ENCODE results near the gene MSH4.
"Not testable (repeated sequence)": the region's sequence is repeated elsewhere in the genome, so short reads cannot be mapped to it uniquely, and the experiment has no call there.

The MSH4 gene

GRCh38 chr1:75796376-75797272, at the start of gene MSH4:
MSH4 (plus strand) TSS chr1:75796882; CDS start chr1:75796986, 104 bp downstream.
- no peak for DNase-seq (ENCODE audit: low read depth)

DNA sequence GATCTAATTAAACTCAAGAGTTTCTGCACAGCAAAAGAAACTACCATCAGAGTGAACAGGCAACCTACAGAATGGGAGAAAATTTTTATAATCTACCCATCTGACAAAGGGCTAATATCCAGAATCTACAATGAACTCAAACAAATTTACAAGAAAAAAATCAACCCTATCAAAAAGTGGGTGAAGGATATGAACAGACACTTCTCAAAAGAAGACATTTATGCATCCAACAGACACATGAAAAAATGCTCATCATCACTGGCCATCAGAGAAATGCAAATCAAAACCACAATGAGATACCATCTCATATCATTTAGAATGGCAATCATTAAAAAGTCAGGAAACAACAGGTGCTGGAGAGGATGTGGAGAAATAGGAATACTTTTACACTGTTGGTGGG, 39.5 kb upstream of the MSH4 start:
- not testable (repeated sequence) for DNase-seq (ENCODE audit: low read depth)

GRCh38 chr1:75758543-75758942, 38.1 kb upstream of the MSH4 start:
- DNase-seq (ENCODE audit: low read depth), result not testable (repeated sequence)

- no peak for DNase-seq (ENCODE audit: low read depth)
Measured at GRCh38 chr1:75764057-75764655, 32.5 kb upstream of the MSH4 start.

GRCh38 chr1:75765697-75766355, 30.9 kb upstream of the MSH4 start:
- DNase-seq (ENCODE audit: low read depth), result no peak

- no peak for DNase-seq (ENCODE audit: low read depth)
Measured at GRCh38 chr1:75768016-75768415, 28.7 kb upstream of the MSH4 start.

- no peak for DNase-seq (ENCODE audit: low read depth)
Measured at GRCh38 chr1:75770761-75771160, 25.9 kb upstream of the MSH4 start.

DNA sequence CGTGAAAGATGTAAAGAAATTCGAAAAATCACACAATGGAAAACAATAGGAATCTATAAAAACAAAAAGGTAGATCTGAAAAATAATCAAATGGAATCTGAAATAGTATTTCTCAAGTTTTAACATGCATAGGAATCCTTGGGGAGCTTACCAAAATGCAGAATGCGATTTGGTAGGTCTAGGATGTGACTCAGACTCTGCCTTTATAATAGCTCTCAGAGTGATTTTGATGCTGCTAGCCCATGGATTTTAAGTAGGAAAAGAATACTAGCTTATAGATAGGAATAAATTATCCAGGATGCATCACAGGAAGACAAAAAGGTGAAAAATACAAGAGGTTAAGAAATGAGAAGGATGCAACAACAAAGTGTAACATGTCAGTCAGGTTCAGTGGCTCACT, 24.7 kb upstream of the MSH4 start:
- DNase-seq (ENCODE audit: low read depth), result no peak

DNA sequence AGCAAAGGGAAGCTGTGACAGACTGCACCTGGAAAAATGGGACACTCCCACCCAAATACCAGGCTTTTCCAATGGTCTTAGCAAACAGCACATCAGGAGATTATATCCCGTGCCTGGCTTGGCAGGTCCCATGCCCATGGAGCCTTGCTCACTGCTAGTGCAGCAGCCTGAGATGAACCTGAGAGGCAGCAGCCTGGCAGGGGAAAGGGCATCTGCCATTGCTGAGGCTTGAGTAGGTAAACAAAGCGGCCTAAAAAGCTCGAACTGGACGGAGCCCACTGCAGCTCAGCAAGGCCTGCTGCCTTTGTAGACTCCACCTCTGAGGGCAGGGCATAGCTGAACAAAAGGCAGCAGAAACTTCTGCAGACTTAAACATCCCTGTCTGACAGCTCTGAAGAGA, 18.9 kb upstream of the MSH4 start:
- DNase-seq (ENCODE audit: low read depth), result not testable (repeated sequence)

GRCh38 chr1:75778694-75779093, 18.0 kb upstream of the MSH4 start:
- not testable (repeated sequence) for DNase-seq (ENCODE audit: low read depth)

DNA sequence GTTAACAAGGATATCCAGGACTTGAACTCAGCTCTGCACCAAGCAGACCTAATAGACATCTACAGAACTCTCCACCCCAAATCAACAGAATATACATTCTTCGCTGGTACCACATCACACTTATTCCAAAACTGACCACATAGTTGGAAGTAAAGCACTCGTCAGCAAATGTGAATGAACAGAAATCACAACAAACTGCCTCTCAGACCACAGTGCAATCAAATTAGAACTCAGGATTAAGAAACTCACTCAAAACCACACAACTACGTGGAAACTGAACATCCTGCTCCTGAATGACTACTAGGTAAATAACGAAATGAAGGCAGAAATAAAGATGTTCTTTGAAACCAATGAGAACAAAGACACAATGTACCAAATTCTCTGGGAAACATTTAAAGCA, 16.5 kb upstream of the MSH4 start:
- not testable (repeated sequence) for DNase-seq (ENCODE audit: low read depth)

- DNase-seq (ENCODE audit: low read depth), result not testable (repeated sequence)
Measured at GRCh38 chr1:75783920-75784319, 12.8 kb upstream of the MSH4 start.

DNA sequence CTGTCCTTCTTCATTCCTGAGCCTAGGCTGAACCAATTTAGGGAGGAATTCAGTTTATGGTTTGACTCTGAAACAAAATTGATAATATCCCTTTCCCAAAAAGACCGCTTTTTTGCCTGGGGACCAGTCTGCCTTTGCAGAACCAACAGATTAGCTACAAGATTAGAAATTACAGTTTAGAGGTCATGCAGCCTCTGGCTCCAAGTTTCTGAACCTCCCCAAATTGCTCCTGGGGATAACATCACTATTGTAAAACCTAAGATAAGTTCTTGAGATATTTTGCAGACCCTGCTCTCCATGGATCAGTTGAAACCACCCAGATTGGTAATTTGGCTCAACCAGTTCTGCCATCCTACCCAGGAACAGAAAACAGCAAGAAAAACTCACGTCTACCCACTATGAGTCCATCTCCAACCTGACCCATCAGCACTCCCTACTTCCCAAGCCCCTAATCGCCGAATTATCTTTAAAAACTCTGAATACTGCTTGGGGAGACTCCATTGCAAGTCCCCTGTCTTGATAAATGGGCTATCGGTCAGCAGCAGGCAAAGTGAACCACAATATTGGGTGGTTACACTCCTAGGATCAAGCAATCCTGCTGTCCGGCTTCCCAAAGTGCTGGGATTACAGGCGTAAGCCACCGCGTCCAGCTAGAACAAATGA, 11.2 kb upstream of the MSH4 start:
- DNase-seq (ENCODE audit: low read depth), result peak; percentile 42

DNA sequence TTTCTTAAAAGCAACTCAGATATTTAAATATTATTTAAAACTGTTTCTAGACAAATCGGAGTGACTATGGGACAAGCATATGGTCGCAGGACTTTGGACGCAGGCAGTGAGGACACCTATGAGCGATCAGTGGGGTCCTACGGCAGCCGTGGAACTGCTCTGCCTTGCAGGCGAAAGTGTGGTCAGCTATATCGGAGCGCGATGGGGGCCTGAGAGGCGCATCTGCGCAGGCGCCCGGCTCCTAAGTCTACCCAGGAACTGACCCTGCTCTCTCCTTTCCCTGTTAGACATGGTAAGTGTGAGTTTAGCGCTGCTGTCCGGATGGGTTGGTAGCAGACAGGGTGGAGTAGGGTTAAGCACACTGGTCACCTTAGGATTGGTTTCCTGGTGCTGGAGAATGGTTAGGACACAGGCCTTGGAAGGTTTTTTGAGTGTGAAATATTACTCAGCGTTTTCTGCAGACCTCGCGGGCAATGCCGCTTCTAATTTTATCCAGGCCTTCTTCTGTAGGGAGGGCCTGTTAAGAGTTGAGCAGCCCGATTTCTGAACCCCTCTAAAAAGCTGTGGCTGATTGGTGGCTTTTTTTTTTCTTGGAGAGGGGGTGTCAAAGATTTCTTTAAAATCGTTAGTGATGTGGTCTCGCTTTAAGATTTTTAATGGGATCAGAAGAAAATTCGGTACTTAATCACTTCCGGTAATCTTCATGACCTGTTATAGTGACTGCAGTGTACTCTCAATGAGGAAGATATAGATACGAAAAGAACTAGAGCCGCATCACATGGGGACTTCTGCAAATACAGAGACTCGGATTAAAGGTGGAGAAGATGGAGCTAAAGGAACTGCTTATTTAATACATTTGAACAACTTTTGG, 10.5 kb upstream of the MSH4 start, which contains the start of gene RABGGTB:
TSS of gene RABGGTB (plus strand) at position 274 of the 871 bp plus-strand sequence. CDS start at position 290, 16 bp downstream.
- DNase-seq (ENCODE audit: low read depth), result peak; percentile 95

DNA sequence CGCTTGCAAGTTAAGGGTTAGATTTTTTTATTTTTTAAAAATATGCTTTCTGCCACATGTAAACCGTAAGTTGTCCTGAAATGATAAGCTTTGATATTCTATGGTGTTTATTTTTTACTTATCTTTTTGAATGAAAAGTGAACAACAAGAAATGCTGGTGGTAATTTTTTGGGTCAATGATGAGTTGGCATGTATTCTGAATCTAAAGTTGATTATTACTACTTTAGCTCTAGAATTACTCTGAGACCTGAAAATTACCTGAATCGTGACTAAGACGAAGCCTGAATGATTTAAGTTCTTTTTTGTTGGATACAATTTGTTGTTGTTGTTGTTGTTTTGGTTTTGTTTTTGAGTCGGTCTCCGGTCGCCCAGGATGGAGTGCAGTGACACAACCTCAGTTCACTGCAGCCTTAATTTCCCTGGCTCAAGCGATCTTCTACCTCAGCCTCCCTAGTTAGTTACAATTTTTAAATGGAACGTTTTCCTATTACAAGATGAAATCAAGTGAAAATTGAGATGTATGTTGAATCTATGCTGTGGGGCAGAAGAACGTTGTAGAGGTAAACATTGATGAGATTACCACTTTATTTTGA, 9.7 kb upstream of the MSH4 start:
- DNase-seq (ENCODE audit: low read depth), result no peak

DNA sequence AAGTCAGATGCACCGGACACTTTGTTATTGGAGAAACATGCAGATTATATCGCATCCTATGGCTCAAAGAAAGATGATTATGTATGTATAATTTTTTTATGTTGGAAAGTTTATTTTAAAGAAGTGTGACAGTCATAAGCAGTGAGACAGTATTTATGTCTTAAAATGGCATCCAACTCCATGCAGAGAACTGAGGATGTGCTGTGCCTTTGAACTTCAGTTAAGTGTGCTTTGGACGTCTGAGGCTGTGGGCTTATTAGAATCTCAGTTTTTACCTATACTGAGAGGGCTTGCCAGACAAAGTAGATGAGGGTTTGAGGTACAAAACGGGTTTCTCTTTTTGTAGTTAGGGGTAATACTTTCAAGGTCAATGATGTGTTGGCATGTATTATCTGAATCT, 9.2 kb upstream of the MSH4 start:
- DNase-seq (ENCODE audit: low read depth), result no peak

DNA sequence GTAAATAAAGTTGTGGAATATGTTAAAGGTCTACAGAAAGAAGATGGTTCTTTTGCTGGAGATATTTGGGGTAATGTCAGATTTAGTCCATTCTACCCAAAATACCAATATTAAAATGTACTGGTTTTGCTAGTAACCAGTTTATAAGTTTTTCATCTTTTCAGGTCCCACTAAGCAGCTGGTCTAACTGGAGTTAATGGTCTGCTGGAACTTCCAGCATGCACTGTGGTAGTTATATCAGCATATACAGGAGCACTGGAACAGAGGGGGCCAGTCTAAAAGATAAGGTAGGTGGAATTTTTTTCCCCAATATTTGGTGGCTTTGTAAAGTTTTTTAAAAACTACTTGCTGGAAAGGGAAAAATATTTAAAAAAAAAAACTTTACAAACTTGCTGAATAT, 6.7 kb upstream of the MSH4 start:
- no peak for DNase-seq (ENCODE audit: low read depth)

- DNase-seq (ENCODE audit: low read depth), result no peak
Measured at GRCh38 chr1:75791022-75791421, 5.7 kb upstream of the MSH4 start.

GRCh38 chr1:75792091-75792490, 4.6 kb upstream of the MSH4 start:
- DNase-seq (ENCODE audit: low read depth), result no peak

DNA sequence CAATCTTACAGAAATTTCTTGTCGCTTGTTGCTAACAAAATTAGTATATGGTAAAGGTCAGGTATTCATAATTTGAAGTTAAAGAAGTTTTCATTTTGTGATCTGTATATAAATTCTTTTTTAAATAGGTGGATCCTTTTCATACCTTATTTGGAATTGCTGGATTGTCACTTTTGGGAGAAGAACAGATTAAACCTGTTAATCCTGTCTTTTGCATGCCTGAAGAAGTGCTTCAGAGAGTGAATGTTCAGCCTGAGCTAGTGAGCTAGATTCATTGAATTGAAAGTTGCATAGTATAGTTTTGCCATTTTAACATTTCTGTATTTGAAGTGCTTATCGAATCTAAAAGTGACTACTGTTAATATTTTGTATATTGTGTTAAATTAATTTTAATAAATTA, 2.3 kb upstream of the MSH4 start:
- no peak for DNase-seq (ENCODE audit: low read depth)

- no peak for DNase-seq (ENCODE audit: low read depth)
Measured at GRCh38 chr1:75795703-75796193, 934 bp upstream of the MSH4 start.

Measured in CMK (cell line).